SH-SY5Y (cell line): ENCODE measurements around the gene PHLDA3.

Experiments
- GATA2 ChIP-seq: IDR thresholded peaks from 2 replicates; pipeline ENCODE4 v1.6.1; 2011; ENCODE audit warnings: mild to moderate bottlenecking, low read depth, low read length
- GATA3 ChIP-seq: IDR thresholded peaks from 2 replicates; pipeline ENCODE4 v1.6.1; 2011; ENCODE audit warnings: low read depth, mild to moderate bottlenecking, low read length, moderate library complexity

The PHLDA3 gene

DNA sequence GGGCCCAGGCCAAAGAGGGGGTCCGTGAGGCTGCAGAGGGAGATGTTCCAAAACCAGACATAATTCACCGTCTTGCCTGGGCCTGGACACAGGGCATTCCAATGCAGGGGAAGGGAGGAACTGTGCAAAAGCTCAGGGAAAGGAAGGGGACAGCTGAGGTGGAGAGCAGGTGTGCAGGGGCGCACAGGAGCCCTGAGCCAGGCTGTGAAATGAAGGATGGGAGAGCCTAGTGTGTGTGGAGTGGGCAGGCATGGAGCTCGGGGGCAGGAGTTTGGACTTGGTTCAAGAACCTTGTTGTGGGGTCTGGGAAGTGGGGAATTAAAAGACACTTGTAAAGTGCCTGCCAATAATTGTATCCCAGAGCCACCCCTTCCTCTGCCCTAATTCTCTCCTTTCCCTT, 49.7 kb downstream of the PHLDA3 start:
- TF ChIP-seq GATA2 (no peak), GATA3 (no peak)

DNA sequence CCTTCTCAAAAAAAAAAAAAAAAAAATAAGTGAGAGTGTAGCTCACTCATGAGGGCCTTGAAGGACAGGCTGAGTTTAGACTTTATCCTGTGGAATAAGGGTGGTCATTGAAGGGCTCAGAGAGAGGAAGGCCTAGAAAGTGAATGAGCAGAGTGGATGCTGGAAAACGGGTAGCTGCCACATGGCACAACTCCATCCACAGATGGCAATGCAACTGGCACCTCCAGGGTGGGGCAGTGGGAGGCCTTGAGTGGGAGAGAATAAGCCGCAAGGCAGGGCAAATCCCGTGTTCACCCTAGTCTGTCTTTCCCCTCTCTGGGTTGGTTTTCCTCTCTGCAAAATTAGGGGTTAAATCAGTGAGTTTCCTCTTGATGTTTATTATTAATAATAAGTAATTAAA, 50.5 kb downstream of the PHLDA3 start:
- TF ChIP-seq GATA2 (no peak), GATA3 (no peak)
